Adrenal gland (tissue), 12 donors: ENCODE results near the gene NECAB3. TPM values are rescaled to one million over a fixed set of nuclear protein-coding genes. Genes with fewer than 3 reads are reported as not detected.
A peak's percentile ranks its signal among the peaks of the same experiment; 100 is the strongest.

ENCODE experiments used
- DNase-seq, 7 donors: peaks; one replicate each; pipeline ENCODE4 v3.0.0-alpha.2; 2019 to 2020
- H3K27ac ChIP-seq, 5 donors: fragments of 200-600 bp; sonication (generic) in 4 of 5; 1 replicate in 3 of 5; 2 replicates in 2 of 5; pipeline versions ENCODE4 v1.5.1 to v1.8.0; 2016 to 2020; ENCODE audit warnings: mild to moderate bottlenecking in 1 of 5
- H3K27me3 ChIP-seq: fragments of 200-600 bp; 2 replicates; pipeline ENCODE4 v1.8.0; 2021
- H3K36me3 ChIP-seq, 2 donors: fragments of 200-600 bp; replicated peaks in 1 of 2; 1 replicate in 1 of 2; 2 replicates in 1 of 2; pipeline versions ENCODE4 v1.5.1 to v1.8.0; 2018 to 2022
- H3K4me1 ChIP-seq, 2 donors: fragments of 200-600 bp; replicated peaks in 1 of 2; 1 replicate in 1 of 2; 2 replicates in 1 of 2; pipeline versions ENCODE4 v1.5.1 to v1.8.0; 2018 to 2021
- H3K4me3 ChIP-seq, 4 donors: fragments of 200-600 bp; sonication (generic) in 3 of 4; one replicate each; pipeline ENCODE4 v1.5.1; 2016 to 2018
- H3K9me3 ChIP-seq, 3 donors: fragments of 200-600 bp; sonication (generic) in 1 of 3; replicated peaks in 1 of 3; 1 replicate in 2 of 3; 2 replicates in 1 of 3; pipeline versions ENCODE4 v1.5.1 to v1.8.0; 2016 to 2021
- POLR2A ChIP-seq, 2 donors: fragments of 450-650 bp; IDR thresholded peaks; one replicate each; pipeline ENCODE4 v1.6.1; 2017; ENCODE audit warnings: antibody characterized with exemption in 2 of 2, mild to moderate bottlenecking in 2 of 2, moderate library complexity in 1 of 2
- WGBS, 4 donors: extraction: QIAGEN DNeasy Blood & Tissue Kit in 2 of 4; methylation state at CpG; one replicate each; pipeline versions ENCODE4 v1.1.5 to v1.1.7; 2013 to 2017; 5-methylcytosine and 5-hydroxymethylcytosine counted together
- intact Hi-C, 2 donors: fragments of 100-400 bp; cut with DNase I; formaldehyde crosslinking; loops; one replicate each; pipeline versions ENCODE4 v1.14.1 to v1.15.0; 2022 to 2023
- polyA plus RNA-seq, 3 donors: library from polyadenylated mRNA; stranded (reverse); fragments of 200-250 nt in 2 of 3; fragments of 350-450 nt in 1 of 3; fragmentation: Illumina TruSeq in 1 of 3; extraction: RNeasy Lipid Tissue Mini Kit (QIAGEN cat#74804) in 1 of 3; gene quantifications; one replicate each; pipeline ENCODE4 v1.2.3, GENCODE V29; 2013 to 2014
- total RNA-seq, 9 donors: library from RNA; depleted of rRNA in 4 of 9; stranded (reverse); fragments of >200 nt in 4 of 9; fragments of 120-200 nt in 1 of 9; fragmentation: NEBNext Ultra II Directional in 1 of 9; extraction: Animal tissue kit (Norgen Biotek cat#: 25700) in 1 of 9; gene quantifications; one replicate each; pipeline versions ENCODE4 v1.1.0 to v1.2.4, GENCODE V29; 2013 to 2023
- TF ChIP-seq, protein P1 (sequence below), 6 experiments: fragments of 450-650 bp in 4 of 6; fragments of 200-600 bp in 2 of 6; sonication (generic) in 1 of 6; IDR thresholded peaks; 1 replicate in 5 of 6; 2 replicates in 1 of 6; pipeline versions ENCODE4 v1.5.1 to v1.8.0; 2016 to 2021; ENCODE audit warnings: antibody characterized with exemption in 6 of 6, mild to moderate bottlenecking in 2 of 6, moderate library complexity in 1 of 6
- donor health status: healthy with polysubstance abuse.
- donor health status: Bipolar disorder and iron deficiency.
- donor health status: DM: yes; HTN: yes; CAD: no.
- donor health status: DM: no; HTN: no; CAD: no.
- donor health status: DM: no; HTN: no; CAD: no.
- donor health status: DM: yes; HTN: yes; CAD: no.

NECAB3 gene
- total and polyA plus RNA-seq, 12 donors, result 23.4 to 279 (median 142) TPM

GRCh38 chr20:33693289-33693688 is 19.1 kb upstream of the NECAB3 start:
- peak in 1 of 7 donors; percentile 48 for DNase-seq
- WGBS, 4 donors, result 68 to 77% (median 70%) methylated on average over 5 of the region's 5 CpGs

DNA sequence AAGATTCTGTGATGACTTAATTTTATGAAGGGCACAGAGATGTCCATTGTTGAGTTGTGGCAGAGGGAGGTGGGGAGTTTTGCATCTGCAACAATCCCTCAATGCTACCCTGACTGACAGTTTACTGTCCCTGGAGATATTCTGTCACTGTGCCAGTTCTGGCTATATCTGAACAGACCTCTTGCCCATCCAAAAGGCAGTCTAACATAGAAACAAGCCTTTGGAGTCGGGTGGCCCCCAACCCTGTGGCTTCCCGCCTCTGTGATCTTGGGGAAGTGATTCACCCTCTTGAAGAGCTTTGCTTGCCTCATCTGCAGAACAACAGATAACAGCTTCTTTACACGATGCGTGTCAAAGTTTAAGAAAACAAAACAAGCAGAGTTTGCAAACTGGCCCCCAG is 15.7 kb upstream of the NECAB3 start:
- DNase-seq, result peak in 4 of 7 donors; percentile 49 to 63 (median 60)
- TF ChIP-seq, protein P1, sequence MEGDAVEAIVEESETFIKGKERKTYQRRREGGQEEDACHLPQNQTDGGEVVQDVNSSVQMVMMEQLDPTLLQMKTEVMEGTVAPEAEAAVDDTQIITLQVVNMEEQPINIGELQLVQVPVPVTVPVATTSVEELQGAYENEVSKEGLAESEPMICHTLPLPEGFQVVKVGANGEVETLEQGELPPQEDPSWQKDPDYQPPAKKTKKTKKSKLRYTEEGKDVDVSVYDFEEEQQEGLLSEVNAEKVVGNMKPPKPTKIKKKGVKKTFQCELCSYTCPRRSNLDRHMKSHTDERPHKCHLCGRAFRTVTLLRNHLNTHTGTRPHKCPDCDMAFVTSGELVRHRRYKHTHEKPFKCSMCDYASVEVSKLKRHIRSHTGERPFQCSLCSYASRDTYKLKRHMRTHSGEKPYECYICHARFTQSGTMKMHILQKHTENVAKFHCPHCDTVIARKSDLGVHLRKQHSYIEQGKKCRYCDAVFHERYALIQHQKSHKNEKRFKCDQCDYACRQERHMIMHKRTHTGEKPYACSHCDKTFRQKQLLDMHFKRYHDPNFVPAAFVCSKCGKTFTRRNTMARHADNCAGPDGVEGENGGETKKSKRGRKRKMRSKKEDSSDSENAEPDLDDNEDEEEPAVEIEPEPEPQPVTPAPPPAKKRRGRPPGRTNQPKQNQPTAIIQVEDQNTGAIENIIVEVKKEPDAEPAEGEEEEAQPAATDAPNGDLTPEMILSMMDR (IDR thresholded peaks at IDR 0.05), result no peak
- TF ChIP-seq POLR2A (IDR thresholded peaks at IDR 0.05), result no peak
- intact Hi-C loops, result no loop called here
- H3K27me3 ChIP-seq, result no peaks in the 10 kb centered on the region
- no peak overlapping the region for H3K4me3 ChIP-seq
- peaks cover 25 to 39% of the 10 kb centered on the region in 2 donors for H3K4me1 ChIP-seq
- H3K27ac ChIP-seq, result peak overlapping the region in 2 of 5 donors; percentile 48 to 69
- H3K36me3 ChIP-seq, result no peaks in the 10 kb centered on the region
- 9 to 20% (median 12%) methylated on average over 4 of the region's 4 CpGs for WGBS, 4 donors
- no peaks in the 10 kb centered on the region for H3K9me3 ChIP-seq

More at GRCh38 chr20:33693289-33693688, 19.1 kb upstream of the NECAB3 start:
- intact Hi-C loops, result no loop called here
- H3K9me3 ChIP-seq, result no peaks in the 10 kb centered on the region
- no peaks in the 10 kb centered on the region for H3K27me3 ChIP-seq
- TF ChIP-seq POLR2A (IDR thresholded peaks at IDR 0.05), result no peak
- TF ChIP-seq, protein P1 (IDR thresholded peaks at IDR 0.05), result no peak
- H3K36me3 ChIP-seq, result no peaks in the 10 kb centered on the region
- H3K4me3 ChIP-seq, result no peak overlapping the region
- no peak overlapping the region for H3K27ac ChIP-seq
- peaks cover 20 to 33% of the 10 kb centered on the region in 2 donors for H3K4me1 ChIP-seq

DNA sequence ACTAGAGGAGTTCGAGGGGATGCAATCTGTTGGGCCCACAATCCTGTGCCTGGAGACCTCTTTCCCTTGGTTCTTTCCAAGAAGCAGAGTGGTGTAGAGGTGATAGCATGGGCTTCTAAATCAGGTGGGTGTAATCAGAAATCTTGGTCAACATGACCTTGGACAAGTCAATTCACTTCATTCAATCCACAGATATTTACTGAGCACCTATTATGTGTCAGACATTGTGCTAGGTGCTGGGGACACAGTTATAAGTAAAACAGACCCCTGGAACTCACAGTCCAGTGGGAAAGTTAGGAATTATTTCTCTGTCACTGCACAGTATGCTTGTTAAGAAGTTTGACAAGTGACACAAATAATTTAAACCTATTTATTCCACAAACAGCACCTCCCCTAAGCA is 15.3 kb upstream of the NECAB3 start:
- DNase-seq, result no peak
- Histone ChIP-seq H3K27me3 (no peaks in the 10 kb centered on the region), H3K36me3 (no peaks in the 10 kb centered on the region), H3K27ac (peak overlapping the region in 4 of 5 donors; percentile 24 to 69 (median 56)), H3K9me3 (no peaks in the 10 kb centered on the region), H3K4me1 (peaks cover 25 to 39% of the 10 kb centered on the region in 2 donors), H3K4me3 (no peak overlapping the region)
- TF ChIP-seq, protein P1 (IDR thresholded peaks at IDR 0.05), result no peak
- no peak for TF ChIP-seq POLR2A (IDR thresholded peaks at IDR 0.05)
- WGBS, 4 donors, result 88 to 100% (median 95%) methylated on average over 1 of the region's 1 CpG
- intact Hi-C loops, result no loop called here

DNA sequence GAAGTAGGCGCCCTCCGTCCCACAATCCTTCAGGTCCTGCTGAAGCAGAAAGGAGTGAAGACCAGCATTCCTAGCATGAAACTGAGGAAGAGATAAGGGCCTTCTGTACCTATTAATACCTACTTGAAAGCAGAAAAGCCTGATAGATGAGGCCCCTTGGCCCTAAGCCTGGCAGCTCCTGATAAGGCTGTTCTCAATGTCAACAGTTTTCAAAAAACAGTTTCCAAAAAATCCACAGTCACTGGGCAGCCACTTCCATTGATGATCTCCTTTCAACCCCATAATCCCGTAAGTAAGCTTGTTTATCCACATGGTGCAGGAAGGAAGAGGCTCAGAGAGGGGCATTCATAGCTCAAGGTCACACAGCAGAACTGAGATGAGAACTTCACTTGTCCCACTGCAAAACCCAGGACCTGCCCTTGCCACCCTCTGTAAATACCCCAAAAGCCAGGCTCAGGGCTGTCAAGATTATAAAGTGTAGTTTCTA is 14.8 kb upstream of the NECAB3 start:
- 30 to 57% (median 52%) methylated on average over 3 of the region's 3 CpGs for WGBS, 4 donors
- H3K9me3 ChIP-seq, result no peaks in the 10 kb centered on the region
- H3K27ac ChIP-seq, result peak overlapping the region; percentile 46 to 69 (median 58)
- H3K36me3 ChIP-seq, result no peaks in the 10 kb centered on the region
- H3K4me3 ChIP-seq, result no peak overlapping the region
- intact Hi-C loops, result no loop called here
- peaks cover 25 to 39% of the 10 kb centered on the region in 2 donors for H3K4me1 ChIP-seq
- peak in 5 of 7 donors; percentile 67 to 87 (median 69) for DNase-seq
- no peak for TF ChIP-seq POLR2A (IDR thresholded peaks at IDR 0.05)
- TF ChIP-seq, protein P1 (IDR thresholded peaks at IDR 0.05), result no peak
- H3K27me3 ChIP-seq, result no peaks in the 10 kb centered on the region
